ENCODE results near the gene RPL23. TPM values are rescaled to one million over a fixed set of nuclear protein-coding genes. Genes with fewer than 3 reads are reported as not detected.

The RPL23 gene
- total RNA-seq = 1,585 TPM

DNA sequence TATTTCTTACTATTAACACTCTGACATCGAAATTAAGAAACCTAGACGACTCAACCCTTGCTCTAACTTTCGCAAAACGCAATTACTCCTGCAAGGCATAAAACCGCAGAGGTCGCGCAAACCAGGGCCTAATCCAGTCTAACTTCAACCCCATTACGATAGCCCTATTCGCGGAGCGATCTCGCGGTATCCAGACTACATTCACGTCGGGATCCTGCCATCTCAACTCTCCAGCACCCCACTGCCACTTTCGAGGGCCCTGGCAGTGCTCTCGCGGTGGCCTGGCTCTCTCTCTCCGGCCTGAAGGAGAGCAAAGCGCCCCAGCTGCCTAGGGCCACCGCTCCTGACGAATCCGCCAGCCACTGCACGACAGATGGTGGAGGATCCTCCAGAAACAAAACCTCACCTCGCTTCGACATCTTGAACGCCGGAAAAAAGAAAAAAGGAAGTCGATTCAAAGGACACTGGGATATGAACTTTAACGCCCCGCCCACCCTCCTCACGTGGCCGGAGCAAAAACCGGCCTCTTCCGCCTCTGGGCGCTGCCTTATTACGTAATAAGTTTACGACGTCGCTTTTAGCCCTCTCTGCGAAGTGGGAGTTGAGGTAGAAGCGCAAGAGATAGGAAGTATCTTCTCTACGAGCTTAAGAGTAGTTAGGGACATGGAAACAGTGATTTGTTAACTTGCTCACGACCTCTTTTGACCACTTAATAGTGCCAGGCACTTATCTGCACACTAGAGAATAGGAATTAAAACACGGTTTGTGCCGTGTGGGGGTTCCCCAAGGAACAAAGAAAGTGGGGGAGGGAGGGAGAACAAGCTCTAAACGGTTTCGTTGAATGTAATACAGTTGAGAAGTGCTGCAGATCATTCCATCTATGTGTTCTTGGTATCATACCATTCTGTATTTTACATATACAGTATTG is at the start of gene RPL23:
Gene RPL23 (minus strand): TSS at position 430 of the 928 bp plus-strand sequence. CDS start 11 bp downstream, at position 419.
- peak; percentile 98 to 100 for TF ChIP-seq POLR2AphosphoS5 (IDR thresholded peaks at IDR 0.05; ENCODE audit: insufficient read depth in 1 of 2, low read depth in 1 of 2)
- TF ChIP-seq, protein P1, sequence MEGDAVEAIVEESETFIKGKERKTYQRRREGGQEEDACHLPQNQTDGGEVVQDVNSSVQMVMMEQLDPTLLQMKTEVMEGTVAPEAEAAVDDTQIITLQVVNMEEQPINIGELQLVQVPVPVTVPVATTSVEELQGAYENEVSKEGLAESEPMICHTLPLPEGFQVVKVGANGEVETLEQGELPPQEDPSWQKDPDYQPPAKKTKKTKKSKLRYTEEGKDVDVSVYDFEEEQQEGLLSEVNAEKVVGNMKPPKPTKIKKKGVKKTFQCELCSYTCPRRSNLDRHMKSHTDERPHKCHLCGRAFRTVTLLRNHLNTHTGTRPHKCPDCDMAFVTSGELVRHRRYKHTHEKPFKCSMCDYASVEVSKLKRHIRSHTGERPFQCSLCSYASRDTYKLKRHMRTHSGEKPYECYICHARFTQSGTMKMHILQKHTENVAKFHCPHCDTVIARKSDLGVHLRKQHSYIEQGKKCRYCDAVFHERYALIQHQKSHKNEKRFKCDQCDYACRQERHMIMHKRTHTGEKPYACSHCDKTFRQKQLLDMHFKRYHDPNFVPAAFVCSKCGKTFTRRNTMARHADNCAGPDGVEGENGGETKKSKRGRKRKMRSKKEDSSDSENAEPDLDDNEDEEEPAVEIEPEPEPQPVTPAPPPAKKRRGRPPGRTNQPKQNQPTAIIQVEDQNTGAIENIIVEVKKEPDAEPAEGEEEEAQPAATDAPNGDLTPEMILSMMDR (IDR thresholded peaks at IDR 0.05) = no peak
- peak in 1 of 2 donors; percentile 80 for TF ChIP-seq POLR2A (IDR thresholded peaks at IDR 0.05)
- H3K4me3 ChIP-seq = peak within 1 kb of the TSS; percentile 46 to 66
- no peaks in the 10 kb centered on the region for H3K9me3 ChIP-seq
- peaks cover 30% of the 10 kb centered on the region for H3K4me1 ChIP-seq
- no peaks in the 10 kb centered on the region for H3K27me3 ChIP-seq
- peak within 1 kb of the TSS; percentile 93 for H3K27ac ChIP-seq
- DNase-seq (ENCODE audit: extremely low spot score in 2 of 2) = peak in 1 of 2 donors; percentile 96
- intact Hi-C loops (cut with DNase I) = no loop called here
- H3K36me3 ChIP-seq = peaks cover 0 to 38% of the 10 kb centered on the region in 2 donors

DNA sequence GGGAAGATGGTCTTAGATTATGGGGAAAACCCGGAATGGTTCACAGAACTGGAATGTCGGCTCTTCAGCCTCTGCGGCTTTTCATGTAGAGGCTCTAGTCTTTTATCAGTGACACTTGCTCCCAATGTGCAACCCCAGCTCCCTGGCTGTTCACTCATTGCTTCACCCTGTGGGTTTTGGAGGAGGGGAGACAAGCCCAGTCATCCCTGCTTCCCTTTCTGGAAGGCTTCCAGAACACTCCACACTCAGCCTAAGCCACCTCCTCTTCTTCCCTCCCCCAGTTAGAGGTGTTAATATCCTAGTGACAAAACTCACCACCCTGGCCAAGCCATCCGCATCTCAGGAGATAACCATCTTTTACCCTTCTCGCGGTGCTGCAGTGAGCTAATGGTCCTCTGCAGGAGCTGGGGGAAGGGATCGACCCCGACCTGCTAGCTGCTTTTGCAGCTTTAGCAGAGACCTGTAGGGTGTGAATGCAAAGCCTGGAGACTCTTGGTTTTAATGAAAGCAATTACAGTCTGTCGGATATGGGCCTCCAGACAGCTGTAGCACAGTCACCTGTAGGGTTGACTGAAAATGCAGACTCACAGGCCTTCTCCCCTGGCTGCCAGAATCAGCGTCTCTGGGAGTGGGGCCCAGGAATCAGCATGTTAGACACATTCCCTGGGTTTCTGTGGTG is 47.6 kb upstream of the RPL23 start:
- Histone ChIP-seq H3K27me3 (no peaks in the 10 kb centered on the region), H3K4me1 (peaks cover 63% of the 10 kb centered on the region), H3K4me3 (no peak overlapping the region), H3K9me3 (no peaks in the 10 kb centered on the region), H3K36me3 (peaks cover 0 to 13% of the 10 kb centered on the region in 2 donors), H3K27ac (peak overlapping the region; percentile 30)
- DNase-seq (ENCODE audit: extremely low spot score in 2 of 2) = no peak
- TF ChIP-seq POLR2A (IDR thresholded peaks at IDR 0.05) (no peak), POLR2AphosphoS5 (IDR thresholded peaks at IDR 0.05; ENCODE audit: insufficient read depth in 1 of 2, low read depth in 1 of 2) (no peak)
- TF ChIP-seq, protein P1 (IDR thresholded peaks at IDR 0.05) = no peak
- intact Hi-C loops (cut with DNase I) = no loop called here

GRCh38 chr17:38899421-38899820 is 45.9 kb upstream of the RPL23 start:
- Histone ChIP-seq H3K27ac (peak overlapping the region; percentile 10), H3K4me3 (no peak overlapping the region), H3K9me3 (no peaks in the 10 kb centered on the region), H3K36me3 (peaks cover 0 to 20% of the 10 kb centered on the region in 2 donors), H3K27me3 (no peaks in the 10 kb centered on the region), H3K4me1 (peaks cover 73% of the 10 kb centered on the region)
- no peak for DNase-seq (ENCODE audit: extremely low spot score in 2 of 2)
- intact Hi-C loops (cut with DNase I) = no loop called here
- TF ChIP-seq, protein P1 (IDR thresholded peaks at IDR 0.05) = no peak
- no peak for TF ChIP-seq POLR2AphosphoS5 (IDR thresholded peaks at IDR 0.05; ENCODE audit: insufficient read depth in 1 of 2, low read depth in 1 of 2)
- TF ChIP-seq POLR2A (IDR thresholded peaks at IDR 0.05) = no peak

DNA sequence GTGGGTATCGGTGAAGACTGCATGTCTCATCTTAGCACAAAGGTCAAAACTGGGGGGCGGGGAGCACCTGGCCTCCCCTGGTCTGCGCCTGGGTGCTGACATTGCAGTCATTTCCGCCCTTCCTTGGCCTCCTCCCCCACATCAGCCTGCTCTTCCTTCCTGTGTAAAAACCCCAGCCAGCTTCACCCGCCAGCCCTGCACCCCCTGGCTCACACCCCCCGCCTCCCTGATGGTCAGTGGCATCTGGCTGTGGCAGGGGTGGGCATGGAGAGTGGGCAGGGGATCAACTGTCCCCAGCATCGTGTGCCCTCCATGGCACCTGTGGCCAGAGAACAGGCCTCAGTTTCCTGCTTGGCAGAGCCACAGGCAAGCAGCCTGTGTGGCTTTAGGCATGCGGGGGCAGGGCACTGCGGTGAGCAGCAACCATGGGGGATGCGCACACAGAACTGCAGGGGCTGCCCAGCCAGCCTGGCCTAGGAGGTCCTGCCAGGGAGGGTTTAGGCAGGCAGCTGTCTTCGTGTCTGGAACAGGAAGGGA is 45.4 kb upstream of the RPL23 start:
- Histone ChIP-seq H3K4me3 (no peak overlapping the region), H3K36me3 (peaks cover 0 to 20% of the 10 kb centered on the region in 2 donors), H3K9me3 (no peaks in the 10 kb centered on the region), H3K27me3 (no peaks in the 10 kb centered on the region), H3K27ac (peak overlapping the region; percentile 10), H3K4me1 (peaks cover 79% of the 10 kb centered on the region)
- no peak for TF ChIP-seq POLR2A (IDR thresholded peaks at IDR 0.05)
- TF ChIP-seq POLR2AphosphoS5 (IDR thresholded peaks at IDR 0.05; ENCODE audit: insufficient read depth in 1 of 2, low read depth in 1 of 2) = peak in 1 of 2 donors; percentile 24
- TF ChIP-seq, protein P1 (IDR thresholded peaks at IDR 0.05) = no peak
- intact Hi-C loops (cut with DNase I) = no loop called here
- DNase-seq (ENCODE audit: extremely low spot score in 2 of 2) = no peak

All from vagina (tissue), 2 donors.